ENCODE data around the gene B4GALT6.

DNA sequence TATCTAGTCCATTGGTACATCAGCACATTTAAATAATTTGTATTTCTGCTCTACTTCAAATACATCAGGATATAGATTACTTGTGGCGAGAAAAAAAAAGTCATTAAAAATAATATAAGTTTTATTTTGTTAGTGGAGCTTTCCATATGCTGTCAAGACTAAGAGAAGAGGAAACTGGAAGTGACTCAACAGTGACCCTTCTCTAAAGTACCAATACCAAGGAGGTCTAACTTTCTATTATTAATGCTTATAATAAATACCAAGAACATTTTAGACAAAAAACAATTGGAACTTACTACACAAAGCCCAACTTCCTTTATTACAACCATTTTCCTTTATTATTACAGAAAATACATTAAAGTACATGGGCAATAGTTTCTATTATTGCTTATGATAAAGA, 52.9 kb downstream of the B4GALT6 start:
- TF ChIP-seq, protein P1, sequence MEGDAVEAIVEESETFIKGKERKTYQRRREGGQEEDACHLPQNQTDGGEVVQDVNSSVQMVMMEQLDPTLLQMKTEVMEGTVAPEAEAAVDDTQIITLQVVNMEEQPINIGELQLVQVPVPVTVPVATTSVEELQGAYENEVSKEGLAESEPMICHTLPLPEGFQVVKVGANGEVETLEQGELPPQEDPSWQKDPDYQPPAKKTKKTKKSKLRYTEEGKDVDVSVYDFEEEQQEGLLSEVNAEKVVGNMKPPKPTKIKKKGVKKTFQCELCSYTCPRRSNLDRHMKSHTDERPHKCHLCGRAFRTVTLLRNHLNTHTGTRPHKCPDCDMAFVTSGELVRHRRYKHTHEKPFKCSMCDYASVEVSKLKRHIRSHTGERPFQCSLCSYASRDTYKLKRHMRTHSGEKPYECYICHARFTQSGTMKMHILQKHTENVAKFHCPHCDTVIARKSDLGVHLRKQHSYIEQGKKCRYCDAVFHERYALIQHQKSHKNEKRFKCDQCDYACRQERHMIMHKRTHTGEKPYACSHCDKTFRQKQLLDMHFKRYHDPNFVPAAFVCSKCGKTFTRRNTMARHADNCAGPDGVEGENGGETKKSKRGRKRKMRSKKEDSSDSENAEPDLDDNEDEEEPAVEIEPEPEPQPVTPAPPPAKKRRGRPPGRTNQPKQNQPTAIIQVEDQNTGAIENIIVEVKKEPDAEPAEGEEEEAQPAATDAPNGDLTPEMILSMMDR (IDR thresholded peaks at IDR 0.05) = no peak
- no peak for TF ChIP-seq POLR2A (IDR thresholded peaks at IDR 0.05)
